Measurements from ENCODE around the gene NLRC5.

The NLRC5 gene

GRCh38 chr16:56995136-56995805, 5.9 kb downstream of the NLRC5 start:
- Histone ChIP-seq H2AFZ (ENCODE audit: low read length) (no peak overlapping the region), H2AK5ac (ENCODE audit: low read depth, low read length) (no peak overlapping the region), H3K4me3 (ENCODE audit: low read length in 2 of 2) (no peak overlapping the region), H3K79me1 (ENCODE audit: low read depth, low read length) (no peaks in the 10 kb centered on the region), H4K91ac (ENCODE audit: low read depth, low read length, poor library complexity) (no peak overlapping the region), H3K23ac (ENCODE audit: low read depth, low read length, poor library complexity) (no peak overlapping the region), H3K14ac (ENCODE audit: low read length) (no peak overlapping the region), H3K9me3 (replicated peaks in 1 of 2; ENCODE audit: control insufficient read depth in 2 of 2, insufficient read depth in 1 of 2, low read depth in 1 of 2, low read length in 2 of 2) (no peaks in the 10 kb centered on the region), H3K27ac (replicated peaks; ENCODE audit: low read length) (no peak overlapping the region), H3K9ac (ENCODE audit: low read depth, low read length, poor library complexity) (no peak overlapping the region), H2BK15ac (ENCODE audit: low read length) (no peak overlapping the region), H2BK120ac (ENCODE audit: low read depth, low read length) (no peak overlapping the region), H3K36me3 (replicated peaks in 1 of 2; ENCODE audit: control insufficient read depth in 2 of 2, insufficient read depth in 2 of 2, low read length in 2 of 2) (no peaks in the 10 kb centered on the region), H4K8ac (ENCODE audit: low read depth, low read length) (no peak overlapping the region), H3K4me1 (ENCODE audit: control insufficient read depth in 2 of 2, insufficient read depth in 1 of 2, low read depth in 1 of 2, low read length in 2 of 2) (peaks cover 0 to 6% of the 10 kb centered on the region in 2 donors), H3K18ac (ENCODE audit: low read length) (no peak overlapping the region), H3K4me2 (ENCODE audit: insufficient read depth, low read length, poor library complexity, severe bottlenecking) (no peak overlapping the region), H2BK12ac (ENCODE audit: low read length) (no peak overlapping the region), H3K27me3 (ENCODE audit: control insufficient read depth in 3 of 3, insufficient read depth in 3 of 3, low read depth in 1 of 3, low read length in 3 of 3) (peaks cover 0 to 49% (median 9%) of the 10 kb centered on the region in 3 experiments), H2BK5ac (ENCODE audit: low read length) (no peak overlapping the region), H3K4ac (ENCODE audit: low read length) (no peak overlapping the region)
- DNase-seq (ENCODE audit: low spot score) = no peak
- no CpG with 5 or more reads among the region's 12 CpGs for WGBS, 2 donors (ENCODE audit: extremely low coverage in 2 of 2, insufficient read length in 2 of 2, insufficient replicate concordance in 1 of 2)

- Histone ChIP-seq H2BK120ac (ENCODE audit: low read depth, low read length) (no peak overlapping the region), H2BK15ac (ENCODE audit: low read length) (no peak overlapping the region), H2AFZ (ENCODE audit: low read length) (no peak overlapping the region), H3K18ac (ENCODE audit: low read length) (no peak overlapping the region), H3K4me2 (ENCODE audit: insufficient read depth, low read length, poor library complexity, severe bottlenecking) (no peak overlapping the region), H3K27ac (replicated peaks; ENCODE audit: low read length) (no peak overlapping the region), H2BK12ac (ENCODE audit: low read length) (no peak overlapping the region), H2BK5ac (ENCODE audit: low read length) (no peak overlapping the region), H3K9me3 (replicated peaks in 1 of 2; ENCODE audit: control insufficient read depth in 2 of 2, insufficient read depth in 1 of 2, low read depth in 1 of 2, low read length in 2 of 2) (no peaks in the 10 kb centered on the region), H4K8ac (ENCODE audit: low read depth, low read length) (no peak overlapping the region), H3K4me3 (ENCODE audit: low read length in 2 of 2) (no peak overlapping the region), H3K14ac (ENCODE audit: low read length) (no peak overlapping the region), H3K36me3 (replicated peaks in 1 of 2; ENCODE audit: control insufficient read depth in 2 of 2, insufficient read depth in 2 of 2, low read length in 2 of 2) (no peaks in the 10 kb centered on the region), H3K9ac (ENCODE audit: low read depth, low read length, poor library complexity) (no peak overlapping the region), H3K27me3 (ENCODE audit: control insufficient read depth in 3 of 3, insufficient read depth in 3 of 3, low read depth in 1 of 3, low read length in 3 of 3) (peaks cover 0 to 34% (median 0%) of the 10 kb centered on the region in 3 experiments), H3K4ac (ENCODE audit: low read length) (no peak overlapping the region), H3K79me1 (ENCODE audit: low read depth, low read length) (no peaks in the 10 kb centered on the region), H4K91ac (ENCODE audit: low read depth, low read length, poor library complexity) (no peak overlapping the region), H3K4me1 (ENCODE audit: control insufficient read depth in 2 of 2, insufficient read depth in 1 of 2, low read depth in 1 of 2, low read length in 2 of 2) (peaks cover 0 to 6% of the 10 kb centered on the region in 2 donors), H3K23ac (ENCODE audit: low read depth, low read length, poor library complexity) (no peak overlapping the region), H2AK5ac (ENCODE audit: low read depth, low read length) (no peak overlapping the region)
- no CpG with 5 or more reads among the region's 5 CpGs for WGBS, 2 donors (ENCODE audit: extremely low coverage in 2 of 2, insufficient read length in 2 of 2, insufficient replicate concordance in 1 of 2)
- no peak for DNase-seq (ENCODE audit: low spot score)
Observed at GRCh38 chr16:56997264-56997663, 7.9 kb downstream of the NLRC5 start.

GRCh38 chr16:56997931-56998330, 8.6 kb downstream of the NLRC5 start:
- H3K4ac ChIP-seq (ENCODE audit: low read length) = no peak overlapping the region
- no peak overlapping the region for H3K27ac ChIP-seq (replicated peaks; ENCODE audit: low read length)
- peaks cover 0 to 6% of the 10 kb centered on the region in 2 donors for H3K4me1 ChIP-seq (ENCODE audit: control insufficient read depth in 2 of 2, insufficient read depth in 1 of 2, low read depth in 1 of 2, low read length in 2 of 2)
- H3K18ac ChIP-seq (ENCODE audit: low read length) = peak overlapping the region; percentile 23
- H4K91ac ChIP-seq (ENCODE audit: low read depth, low read length, poor library complexity) = no peak overlapping the region
- H3K79me1 ChIP-seq (ENCODE audit: low read depth, low read length) = no peaks in the 10 kb centered on the region
- peaks cover 0 to 34% (median 0%) of the 10 kb centered on the region in 3 experiments for H3K27me3 ChIP-seq (ENCODE audit: control insufficient read depth in 3 of 3, insufficient read depth in 3 of 3, low read depth in 1 of 3, low read length in 3 of 3)
- H3K4me3 ChIP-seq (ENCODE audit: low read length in 2 of 2) = no peak overlapping the region
- H2AFZ ChIP-seq (ENCODE audit: low read length) = no peak overlapping the region
- no peak overlapping the region for H2BK5ac ChIP-seq (ENCODE audit: low read length)
- DNase-seq (ENCODE audit: low spot score) = no peak
- no peak overlapping the region for H2BK12ac ChIP-seq (ENCODE audit: low read length)
- H3K23ac ChIP-seq (ENCODE audit: low read depth, low read length, poor library complexity) = no peak overlapping the region
- H2BK15ac ChIP-seq (ENCODE audit: low read length) = no peak overlapping the region
- no peak overlapping the region for H3K14ac ChIP-seq (ENCODE audit: low read length)
- no peak overlapping the region for H2BK120ac ChIP-seq (ENCODE audit: low read depth, low read length)
- no peak overlapping the region for H4K8ac ChIP-seq (ENCODE audit: low read depth, low read length)
- H3K4me2 ChIP-seq (ENCODE audit: insufficient read depth, low read length, poor library complexity, severe bottlenecking) = no peak overlapping the region
- no peaks in the 10 kb centered on the region for H3K36me3 ChIP-seq (replicated peaks in 1 of 2; ENCODE audit: control insufficient read depth in 2 of 2, insufficient read depth in 2 of 2, low read length in 2 of 2)
- WGBS, 2 donors (ENCODE audit: extremely low coverage in 2 of 2, insufficient read length in 2 of 2, insufficient replicate concordance in 1 of 2) = no CpG with 5 or more reads among the region's 3 CpGs
- H2AK5ac ChIP-seq (ENCODE audit: low read depth, low read length) = no peak overlapping the region
- no peaks in the 10 kb centered on the region for H3K9me3 ChIP-seq (replicated peaks in 1 of 2; ENCODE audit: control insufficient read depth in 2 of 2, insufficient read depth in 1 of 2, low read depth in 1 of 2, low read length in 2 of 2)
- H3K9ac ChIP-seq (ENCODE audit: low read depth, low read length, poor library complexity) = no peak overlapping the region

GRCh38 chr16:56998352-56998751, 9.0 kb downstream of the NLRC5 start:
- H2BK5ac ChIP-seq (ENCODE audit: low read length) = no peak overlapping the region
- no peak overlapping the region for H3K18ac ChIP-seq (ENCODE audit: low read length)
- H3K4me2 ChIP-seq (ENCODE audit: insufficient read depth, low read length, poor library complexity, severe bottlenecking) = no peak overlapping the region
- no peaks in the 10 kb centered on the region for H3K79me1 ChIP-seq (ENCODE audit: low read depth, low read length)
- H3K27ac ChIP-seq (replicated peaks; ENCODE audit: low read length) = no peak overlapping the region
- H4K8ac ChIP-seq (ENCODE audit: low read depth, low read length) = no peak overlapping the region
- WGBS, 2 donors (ENCODE audit: extremely low coverage in 2 of 2, insufficient read length in 2 of 2, insufficient replicate concordance in 1 of 2) = no CpG with 5 or more reads among the region's 3 CpGs
- no peak overlapping the region for H2BK15ac ChIP-seq (ENCODE audit: low read length)
- no peak overlapping the region for H3K4ac ChIP-seq (ENCODE audit: low read length)
- no peaks in the 10 kb centered on the region for H3K9me3 ChIP-seq (replicated peaks in 1 of 2; ENCODE audit: control insufficient read depth in 2 of 2, insufficient read depth in 1 of 2, low read depth in 1 of 2, low read length in 2 of 2)
- H2AK5ac ChIP-seq (ENCODE audit: low read depth, low read length) = no peak overlapping the region
- H4K91ac ChIP-seq (ENCODE audit: low read depth, low read length, poor library complexity) = no peak overlapping the region
- peaks cover 0 to 32% (median 0%) of the 10 kb centered on the region in 3 experiments for H3K27me3 ChIP-seq (ENCODE audit: control insufficient read depth in 3 of 3, insufficient read depth in 3 of 3, low read depth in 1 of 3, low read length in 3 of 3)
- no peaks in the 10 kb centered on the region for H3K36me3 ChIP-seq (replicated peaks in 1 of 2; ENCODE audit: control insufficient read depth in 2 of 2, insufficient read depth in 2 of 2, low read length in 2 of 2)
- H2AFZ ChIP-seq (ENCODE audit: low read length) = no peak overlapping the region
- no peak overlapping the region for H2BK120ac ChIP-seq (ENCODE audit: low read depth, low read length)
- H3K9ac ChIP-seq (ENCODE audit: low read depth, low read length, poor library complexity) = no peak overlapping the region
- no peak overlapping the region for H3K23ac ChIP-seq (ENCODE audit: low read depth, low read length, poor library complexity)
- H2BK12ac ChIP-seq (ENCODE audit: low read length) = no peak overlapping the region
- peaks cover 0 to 6% of the 10 kb centered on the region in 2 donors for H3K4me1 ChIP-seq (ENCODE audit: control insufficient read depth in 2 of 2, insufficient read depth in 1 of 2, low read depth in 1 of 2, low read length in 2 of 2)
- no peak overlapping the region for H3K14ac ChIP-seq (ENCODE audit: low read length)
- no peak for DNase-seq (ENCODE audit: low spot score)
- H3K4me3 ChIP-seq (ENCODE audit: low read length in 2 of 2) = no peak overlapping the region
